ENCODE data around the gene RAB7B. TPM values are rescaled to one million over a fixed set of nuclear protein-coding genes. Genes with fewer than 3 reads are reported as not detected.

RAB7B gene
- total and polyA plus RNA-seq, 2 of the 4 experiments (the other 2 are of a cell fraction) = 9.1 to 14.7 TPM

GRCh38 chr1:205936846-205937586 lies 66.2 kb downstream of the RAB7B start:
- H3K9me1 ChIP-seq (ENCODE audit: insufficient read depth, low read length) = peaks cover 5% of the 10 kb centered on the region; the same call in 1 of the 2 replicates
- peak overlapping the region; percentile 41; the same call in 1 of the 2 replicates for H4K91ac ChIP-seq (ENCODE audit: insufficient read depth, low read depth, low read length)
- H2BK20ac ChIP-seq (ENCODE audit: low read depth, low read length) = peak overlapping the region; percentile 62
- H2AK9ac ChIP-seq (replicated peaks; ENCODE audit: low read depth, low read length, poor library complexity) = peak overlapping the region; percentile 63
- H3K9ac ChIP-seq (ENCODE audit: low read depth, low read length) = no peak overlapping the region
- no peak overlapping the region for H4K5ac ChIP-seq (ENCODE audit: low read depth, low read length)
- peak overlapping the region; percentile 1; the same call in 1 of the 3 replicates for H2BK15ac ChIP-seq (ENCODE audit: low read depth, low read length)
- H4K8ac ChIP-seq (ENCODE audit: low read depth in 2 of 2, low read length in 2 of 2) = no peak overlapping the region
- no peaks in the 10 kb centered on the region for H3K9me3 ChIP-seq (ENCODE audit: control insufficient read depth, insufficient read depth, low read length)
- peaks cover 18% of the 10 kb centered on the region for H3K27me3 ChIP-seq (ENCODE audit: control insufficient read depth, insufficient read depth, low read length)
- H3K79me1 ChIP-seq (ENCODE audit: low read depth in 1 of 2, low read length in 2 of 2) = no peaks in the 10 kb centered on the region
- no peak overlapping the region for H3K56ac ChIP-seq (ENCODE audit: extremely low read depth, insufficient read depth, low read length)
- no peak overlapping the region for H3K4me3 ChIP-seq (ENCODE audit: insufficient read depth, low read depth, low read length)
- WGBS, 2 experiments (ENCODE audit: extremely low coverage in 2 of 2, insufficient read length in 1 of 2) = 39% methylated on average over 2 of the region's 7 CpGs; no CpG with 5 or more reads in 1 of the 2 experiments
- in situ Hi-C loops (cut with MboI; ENCODE audit: low sequenced_read_pairs) (no loop called here), intact Hi-C loops (cut with micrococcal nuclease) (no loop called here), dilution Hi-C loops (cut with HindIII; ENCODE audit: low sequenced_read_pairs, unreplicated experiment) (no loop called here)
- no peak overlapping the region; the same call in 1 of the 2 replicates for H3K23ac ChIP-seq (ENCODE audit: low read depth, low read length)
- POLR2A ChIA-PET (ENCODE audit: unreplicated experiment) = no interaction called here
- H3K36me3 ChIP-seq (ENCODE audit: control insufficient read depth, insufficient read depth, low read length) = no peaks in the 10 kb centered on the region
- TF ChIP-seq NFE2L2 (IDR thresholded peaks at IDR 0.05; ENCODE audit: low read depth, low read length) (no peak), RCOR1 (IDR thresholded peaks at IDR 0.05; ENCODE audit: insufficient replicate concordance, low read length) (peak; percentile 72), RFX5 (IDR thresholded peaks at IDR 0.05; ENCODE audit: low read depth, low read length) (no peak), MAFK (IDR thresholded peaks at IDR 0.05; ENCODE audit: low read depth, low read length) (no peak)
- no peak overlapping the region for H3K27ac ChIP-seq (ENCODE audit: insufficient read depth, low read length)
- peak overlapping the region; percentile 37; the same call in 1 of the 2 replicates for H3K4ac ChIP-seq (ENCODE audit: low read depth, low read length)
- peaks cover 7% of the 10 kb centered on the region for H3K4me1 ChIP-seq (ENCODE audit: control insufficient read depth, insufficient read depth, low read length)
- peak; percentile 53 for ATAC-seq (ENCODE audit: low read depth)
- no peak overlapping the region for H2BK5ac ChIP-seq (ENCODE audit: low read depth, low read length, poor library complexity, severe bottlenecking)
- H3K14ac ChIP-seq (replicated peaks; ENCODE audit: low read depth, low read length) = no peak overlapping the region; the same call in 1 of the 2 replicates
- H2BK120ac ChIP-seq (ENCODE audit: low read depth, low read length) = peak overlapping the region; percentile 30; the same call in 1 of the 2 replicates
- H3K4me2 ChIP-seq (ENCODE audit: low read depth, low read length) = no peak overlapping the region
- H4K20me1 ChIP-seq (ENCODE audit: insufficient read depth, low read length) = no peaks in the 10 kb centered on the region
- CTCF ChIA-PET = no interaction called here
- peak overlapping the region; percentile 45 for H2AFZ ChIP-seq (replicated peaks; ENCODE audit: low read length, poor library complexity)
- peak; percentile 68 for DNase-seq
- no peak overlapping the region for H3K18ac ChIP-seq (ENCODE audit: low read depth, low read length)
- BruUV-seq (replicated peaks) = no TSS peak
- H2AK5ac ChIP-seq (ENCODE audit: low read depth, low read length) = 0 out of 2 replicates have a peak overlapping the region, but pooled peaks have one; percentile 16

Data from IMR-90 (cell line).